GM23338 (cell line): ENCODE measurements around the gene GAGE13. TPM values are rescaled to one million over a fixed set of nuclear protein-coding genes. Genes with fewer than 3 reads are reported as not detected.
"Not testable (repeated sequence)": the region's sequence is repeated elsewhere in the genome, so short reads cannot be mapped to it uniquely, and the experiment has no call there.

Experiments used
- ATAC-seq: fragments of 200-7000 bp; cut with Tn5 transposase; 3 replicates; pipeline ENCODE4 v1.9.1; 2020
- DNase-seq: peaks from one replicate; pipeline ENCODE4 v3.0.0-alpha.2; 2015; ENCODE audit warnings: low spot score
- H2AFZ ChIP-seq: fragments of 200-600 bp; sonication (generic); 2 replicates; pipeline ENCODE4 v1.8.0; 2016; ENCODE audit warnings: antibody characterized with exemption, mild to moderate bottlenecking, moderate library complexity
- H3F3A ChIP-seq: fragments of 200-600 bp; sonication (generic); replicated peaks from 2 replicates; pipeline ENCODE4 v1.8.0; 2017; ENCODE audit warnings: antibody characterized with exemption, mixed run types, low read depth
- H3K27ac ChIP-seq: fragments of 200-600 bp; sonication (generic); 2 replicates; pipeline ENCODE4 v1.6.1; 2016; ENCODE audit warnings: low read depth
- H3K27me3 ChIP-seq: fragments of 200-600 bp; sonication (generic); 2 replicates; pipeline ENCODE4 v1.8.0; 2016; ENCODE audit warnings: mild to moderate bottlenecking, mixed run types, moderate library complexity; ENCODE audit not compliant: insufficient read depth
- H3K36me3 ChIP-seq: fragments of 200-600 bp; sonication (generic); 2 replicates; pipeline ENCODE4 v1.8.0; 2016; ENCODE audit warnings: mild to moderate bottlenecking; ENCODE audit not compliant: insufficient read depth
- H3K4me1 ChIP-seq: fragments of 200-600 bp; sonication (generic); 2 replicates; pipeline ENCODE4 v1.8.0; 2016; ENCODE audit warnings: mild to moderate bottlenecking, moderate library complexity; ENCODE audit not compliant: insufficient read depth
- H3K4me2 ChIP-seq: fragments of 200-600 bp; sonication (generic); 2 replicates; pipeline ENCODE4 v1.7.1; 2017; ENCODE audit warnings: mixed run types
- H3K4me3 ChIP-seq: fragments of 200-600 bp; sonication (generic); 2 replicates; pipeline ENCODE4 v1.6.1; 2016; ENCODE audit warnings: mixed run types
- H3K79me2 ChIP-seq: fragments of 200-600 bp; sonication (generic); replicated peaks from 2 replicates; pipeline ENCODE4 v1.8.0; 2017; ENCODE audit warnings: mild to moderate bottlenecking; ENCODE audit not compliant: insufficient read depth
- H3K9me2 ChIP-seq: fragments of 200-600 bp; sonication (generic); 2 replicates; pipeline ENCODE4 v1.8.0; 2017; ENCODE audit not compliant: insufficient read depth
- H4K20me1 ChIP-seq: fragments of 200-600 bp; sonication (generic); replicated peaks from 2 replicates; pipeline ENCODE4 v1.8.0; 2017; ENCODE audit warnings: mild to moderate bottlenecking; ENCODE audit not compliant: insufficient read depth
- H3K27ac Mint-ChIP-seq: 2 replicates; pipeline ENCODE4 v1.8.0; 2020; ENCODE audit warnings: inconsistent platforms, mild to moderate bottlenecking, moderate library complexity, mixed read lengths
- H3K27me3 Mint-ChIP-seq: 3 replicates; pipeline ENCODE4 v1.8.0; 2022; ENCODE audit warnings: low read depth, mild to moderate bottlenecking, moderate library complexity, mixed read lengths, inconsistent platforms; ENCODE audit not compliant: insufficient read depth, poor library complexity
- H3K36me3 Mint-ChIP-seq: 3 replicates; pipeline ENCODE4 v1.8.0; 2021; ENCODE audit warnings: low read depth, mild to moderate bottlenecking, inconsistent platforms, moderate library complexity, mixed read lengths
- H3K4me1 Mint-ChIP-seq: 3 replicates; pipeline ENCODE4 v1.8.0; 2020; ENCODE audit warnings: mild to moderate bottlenecking, inconsistent platforms, mixed read lengths
- H3K4me3 Mint-ChIP-seq: 3 replicates; pipeline ENCODE4 v1.8.0; 2021; ENCODE audit warnings: moderate library complexity, mild to moderate bottlenecking, inconsistent platforms, mixed read lengths
- H3K9me3 Mint-ChIP-seq: 3 replicates; pipeline ENCODE4 v1.8.0; 2020; ENCODE audit warnings: moderate library complexity, mild to moderate bottlenecking, inconsistent platforms, mixed read lengths
- CTCF ChIP-seq, 2 experiments: fragments of 200-600 bp in 1 of 2; sonication (generic) in 1 of 2; conservative IDR thresholded peaks; 2 replicates each; pipeline versions ENCODE4 v1.5.1 to v1.6.1; 2016 to 2017; ENCODE audit warnings: antibody characterized with exemption in 2 of 2, low read depth in 2 of 2, mild to moderate bottlenecking in 2 of 2, moderate library complexity in 1 of 2
- NANOG ChIP-seq: IDR thresholded peaks from 2 replicates; pipeline ENCODE4 v1.6.1; 2016; ENCODE audit warnings: antibody characterized with exemption, borderline replicate concordance
- POLR2AphosphoS5 ChIP-seq: IDR thresholded peaks from 2 replicates; pipeline ENCODE4 v1.6.1; 2016; ENCODE audit warnings: antibody characterized with exemption, low read depth
- REST ChIP-seq: IDR thresholded peaks from one replicate; pipeline ENCODE4 v1.6.1; 2018; ENCODE audit warnings: antibody characterized with exemption; ENCODE audit not compliant: unreplicated experiment
- ZNF331 ChIP-seq: fragments of 250-450 bp; sonication (Bioruptor Pico); IDR thresholded peaks from 2 replicates; pipeline ENCODE4 v1.5.0; 2020; ENCODE audit warnings: low read depth, mild to moderate bottlenecking, moderate library complexity
- polyA plus RNA-seq: library from polyadenylated mRNA; unstranded; fragments of >200 nt; fragmentation: Nextera tagmentation; extraction: Ambion mirVana; gene quantifications from 2 replicates; pipeline ENCODE4 v1.2.1, GENCODE V29; 2016
- total RNA-seq: library from RNA; depleted of rRNA; stranded (reverse); fragments of >200 nt; shearing (Covaris generic); gene quantifications from 2 replicates; pipeline ENCODE4 v1.2.3, GENCODE V29; 2014
- TF ChIP-seq, protein P1 (sequence below): IDR thresholded peaks from 2 replicates; pipeline ENCODE4 v1.6.1; 2016; ENCODE audit warnings: antibody characterized with exemption

GAGE13 gene
- total and polyA plus RNA-seq, 2 experiments from 2014 or later, result not detected

DNA sequence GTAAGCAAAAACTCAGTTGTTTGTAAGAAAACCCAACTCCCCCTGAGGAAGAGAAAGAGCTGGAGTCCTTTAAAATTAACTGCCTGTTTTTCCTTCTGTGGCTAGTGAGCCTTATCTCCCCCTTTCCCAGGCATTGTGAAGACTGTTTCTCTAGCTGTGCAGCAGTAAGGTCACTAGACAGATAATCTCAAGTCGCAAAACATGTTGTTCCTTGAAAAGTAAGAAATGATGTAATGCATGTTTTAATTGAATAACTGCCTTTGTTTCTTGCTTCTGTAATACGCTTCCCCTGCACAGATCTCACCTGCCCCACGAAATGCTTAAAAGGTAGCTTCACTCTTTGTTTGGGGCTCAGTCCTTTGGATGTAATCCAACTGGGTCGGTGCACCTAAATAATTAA lies 15.3 kb upstream of the GAGE13 start (continued):
- TF ChIP-seq CTCF (conservative IDR thresholded peaks at IDR 0.05; ENCODE audit: low read depth in 2 of 2) (no peak), ZNF331 (CRISPR knock-in tag) (no peak), NANOG (no peak), POLR2AphosphoS5 (no peak), REST (no peak)
- TF ChIP-seq, protein P1, sequence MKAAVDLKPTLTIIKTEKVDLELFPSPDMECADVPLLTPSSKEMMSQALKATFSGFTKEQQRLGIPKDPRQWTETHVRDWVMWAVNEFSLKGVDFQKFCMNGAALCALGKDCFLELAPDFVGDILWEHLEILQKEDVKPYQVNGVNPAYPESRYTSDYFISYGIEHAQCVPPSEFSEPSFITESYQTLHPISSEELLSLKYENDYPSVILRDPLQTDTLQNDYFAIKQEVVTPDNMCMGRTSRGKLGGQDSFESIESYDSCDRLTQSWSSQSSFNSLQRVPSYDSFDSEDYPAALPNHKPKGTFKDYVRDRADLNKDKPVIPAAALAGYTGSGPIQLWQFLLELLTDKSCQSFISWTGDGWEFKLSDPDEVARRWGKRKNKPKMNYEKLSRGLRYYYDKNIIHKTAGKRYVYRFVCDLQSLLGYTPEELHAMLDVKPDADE, result no peak

GRCh38 chrX:49321737-49322136 lies 9.6 kb upstream of the GAGE13 start, which contains the start of gene GAGE12J:
GAGE12J (plus strand) TSS chrX:49322037; CDS start chrX:49323194, 1,157 bp downstream.
- not testable (repeated sequence) for DNase-seq, H4K20me1 ChIP-seq, H3K27me3 ChIP-seq, H3K27ac Mint-ChIP-seq, H3K4me3 Mint-ChIP-seq, H3K79me2 ChIP-seq, H3K36me3 Mint-ChIP-seq, H3K27me3 Mint-ChIP-seq, H3F3A ChIP-seq, H3K4me1 Mint-ChIP-seq, ATAC-seq, H3K4me2 ChIP-seq, H3K4me3 ChIP-seq, H3K4me1 ChIP-seq, H3K36me3 ChIP-seq, H3K9me3 Mint-ChIP-seq, H3K27ac ChIP-seq, H2AFZ ChIP-seq, H3K9me2 ChIP-seq

GRCh38 chrX:49322266-49322665 lies 9.1 kb upstream of the GAGE13 start:
- not testable (repeated sequence) for H3K27me3 Mint-ChIP-seq, H2AFZ ChIP-seq, H3K36me3 Mint-ChIP-seq, ATAC-seq, H3K36me3 ChIP-seq, H3K9me2 ChIP-seq, H3K27me3 ChIP-seq, H3K4me3 ChIP-seq, H3K4me2 ChIP-seq, H3K4me1 ChIP-seq, H4K20me1 ChIP-seq, H3K4me1 Mint-ChIP-seq, DNase-seq, H3K4me3 Mint-ChIP-seq, H3K27ac Mint-ChIP-seq, H3K9me3 Mint-ChIP-seq, H3F3A ChIP-seq, H3K79me2 ChIP-seq, H3K27ac ChIP-seq

- DNase-seq, H3K27ac Mint-ChIP-seq, H3K4me1 ChIP-seq, H3K36me3 ChIP-seq, H3K27me3 Mint-ChIP-seq, H3K36me3 Mint-ChIP-seq, H3K27me3 ChIP-seq, H3K4me3 ChIP-seq, H2AFZ ChIP-seq, H3K79me2 ChIP-seq, H3K27ac ChIP-seq, H4K20me1 ChIP-seq, H3K4me2 ChIP-seq, H3F3A ChIP-seq, H3K9me2 ChIP-seq, H3K4me1 Mint-ChIP-seq, H3K9me3 Mint-ChIP-seq, H3K4me3 Mint-ChIP-seq, ATAC-seq: not testable (repeated sequence)
These were observed 7.6 kb upstream of the GAGE13 start for GRCh38 chrX:49323735-49324134.

DNA sequence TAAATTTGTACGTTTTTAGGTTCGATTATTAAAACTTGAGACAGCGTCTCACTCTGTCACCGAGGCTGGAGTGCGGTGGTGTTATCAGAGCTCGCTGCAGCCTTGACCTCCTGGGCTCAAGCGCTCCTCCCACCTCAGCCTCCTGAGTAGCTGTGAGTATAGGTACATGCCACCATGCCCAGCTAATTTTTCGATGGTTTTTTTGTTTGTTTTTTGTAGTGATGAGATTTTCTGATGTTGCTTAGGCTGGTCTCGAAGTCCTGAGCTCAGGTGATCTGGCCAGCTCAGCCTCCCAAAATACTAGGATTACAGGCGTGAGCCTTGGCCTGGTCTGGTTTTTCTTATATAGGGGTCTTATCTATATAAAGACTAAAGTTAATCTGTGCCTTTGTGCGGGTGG lies 961 bp upstream of the GAGE13 start:
- not testable (repeated sequence) for H3K36me3 ChIP-seq, H3F3A ChIP-seq, ATAC-seq, H3K4me1 ChIP-seq, H3K9me2 ChIP-seq, H3K27me3 Mint-ChIP-seq, H4K20me1 ChIP-seq, H3K9me3 Mint-ChIP-seq, DNase-seq, H3K4me3 Mint-ChIP-seq, H3K27ac Mint-ChIP-seq, H3K27me3 ChIP-seq, H3K36me3 Mint-ChIP-seq, H3K79me2 ChIP-seq, H3K4me3 ChIP-seq, H3K4me2 ChIP-seq, H2AFZ ChIP-seq, H3K27ac ChIP-seq, H3K4me1 Mint-ChIP-seq
